Endothelial cell (in vitro differentiated cells): ENCODE data around the gene TAAR8. TPM values are rescaled to one million over a fixed set of nuclear protein-coding genes. Genes with fewer than 3 reads are reported as not detected.
"Not testable (repeated sequence)": the region's sequence is repeated elsewhere in the genome, so short reads cannot be mapped to it uniquely, and the experiment has no call there.

Source experiments
- DNase-seq: peaks from one replicate; pipeline ENCODE4 v3.0.0; 2021; ENCODE audit warnings: low spot score
- H3K27ac Mint-ChIP-seq: one replicate; pipeline ENCODE4 v1.8.0; 2021; ENCODE audit warnings: mixed read lengths, inconsistent platforms; ENCODE audit not compliant: unreplicated experiment
- H3K27me3 Mint-ChIP-seq: one replicate; pipeline ENCODE4 v1.8.0; 2021; ENCODE audit warnings: mild to moderate bottlenecking, moderate library complexity, mixed read lengths, inconsistent platforms; ENCODE audit not compliant: unreplicated experiment
- H3K36me3 Mint-ChIP-seq: one replicate; pipeline ENCODE4 v1.8.0; 2021; ENCODE audit warnings: mild to moderate bottlenecking, low read depth, mixed read lengths, inconsistent platforms; ENCODE audit not compliant: unreplicated experiment
- H3K4me1 Mint-ChIP-seq: one replicate; pipeline ENCODE4 v1.8.0; 2021; ENCODE audit warnings: mild to moderate bottlenecking, mixed read lengths, inconsistent platforms; ENCODE audit not compliant: unreplicated experiment
- H3K4me3 Mint-ChIP-seq: one replicate; pipeline ENCODE4 v1.8.0; 2021; ENCODE audit warnings: mild to moderate bottlenecking, mixed read lengths, inconsistent platforms; ENCODE audit not compliant: unreplicated experiment
- H3K9me3 Mint-ChIP-seq: one replicate; pipeline ENCODE4 v1.8.0; 2021; ENCODE audit warnings: mixed read lengths, inconsistent platforms; ENCODE audit not compliant: unreplicated experiment
- total RNA-seq: library from RNA; stranded (reverse); fragmentation: NEBNext Ultra II Directional; extraction: Animal tissue kit (Norgen Biotek cat#: 25700); gene quantifications from one replicate; pipeline ENCODE4 v1.2.1, GENCODE V29; 2021; ENCODE audit not compliant: unreplicated experiment
- TF ChIP-seq, protein P1 (sequence below): fragments of 200-600 bp; sonication (generic); IDR thresholded peaks from one replicate; pipeline ENCODE4 v1.5.0; 2021; ENCODE audit warnings: antibody characterized with exemption; ENCODE audit not compliant: unreplicated experiment

Gene TAAR8
- total RNA-seq, 1 donor from 2014 or later, result not detected

DNA sequence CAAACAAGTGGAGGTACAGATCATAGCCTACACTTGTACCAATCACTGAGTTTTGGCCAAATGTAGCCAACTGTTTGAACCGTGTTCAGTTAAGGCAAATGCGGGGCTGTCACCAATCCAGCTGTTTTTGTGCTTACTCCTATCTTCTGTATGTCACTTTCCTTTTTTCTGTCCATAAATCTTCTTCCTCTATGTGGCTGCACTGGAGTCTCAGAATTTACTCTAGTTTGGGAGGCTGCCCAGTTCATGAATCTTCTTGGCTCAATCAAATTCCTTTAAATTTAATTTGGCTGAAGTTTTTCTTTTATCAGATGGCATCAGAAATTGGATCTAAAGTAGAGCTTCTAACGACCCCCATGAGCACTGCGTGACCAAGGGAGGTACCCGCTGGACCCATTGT, 27.8 kb upstream of the TAAR8 start:
- H3K27me3 Mint-ChIP-seq, result no peaks in the 10 kb centered on the region
- TF ChIP-seq, protein P1, sequence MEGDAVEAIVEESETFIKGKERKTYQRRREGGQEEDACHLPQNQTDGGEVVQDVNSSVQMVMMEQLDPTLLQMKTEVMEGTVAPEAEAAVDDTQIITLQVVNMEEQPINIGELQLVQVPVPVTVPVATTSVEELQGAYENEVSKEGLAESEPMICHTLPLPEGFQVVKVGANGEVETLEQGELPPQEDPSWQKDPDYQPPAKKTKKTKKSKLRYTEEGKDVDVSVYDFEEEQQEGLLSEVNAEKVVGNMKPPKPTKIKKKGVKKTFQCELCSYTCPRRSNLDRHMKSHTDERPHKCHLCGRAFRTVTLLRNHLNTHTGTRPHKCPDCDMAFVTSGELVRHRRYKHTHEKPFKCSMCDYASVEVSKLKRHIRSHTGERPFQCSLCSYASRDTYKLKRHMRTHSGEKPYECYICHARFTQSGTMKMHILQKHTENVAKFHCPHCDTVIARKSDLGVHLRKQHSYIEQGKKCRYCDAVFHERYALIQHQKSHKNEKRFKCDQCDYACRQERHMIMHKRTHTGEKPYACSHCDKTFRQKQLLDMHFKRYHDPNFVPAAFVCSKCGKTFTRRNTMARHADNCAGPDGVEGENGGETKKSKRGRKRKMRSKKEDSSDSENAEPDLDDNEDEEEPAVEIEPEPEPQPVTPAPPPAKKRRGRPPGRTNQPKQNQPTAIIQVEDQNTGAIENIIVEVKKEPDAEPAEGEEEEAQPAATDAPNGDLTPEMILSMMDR, result no peak
- no peaks in the 10 kb centered on the region for H3K9me3 Mint-ChIP-seq
- DNase-seq, result no peak
- no peak overlapping the region for H3K4me3 Mint-ChIP-seq
- H3K27ac Mint-ChIP-seq, result no peak overlapping the region
- no peaks in the 10 kb centered on the region for H3K36me3 Mint-ChIP-seq
- H3K4me1 Mint-ChIP-seq, result no peaks in the 10 kb centered on the region

- no peaks in the 10 kb centered on the region for H3K27me3 Mint-ChIP-seq
- no peaks in the 10 kb centered on the region for H3K36me3 Mint-ChIP-seq
- H3K27ac Mint-ChIP-seq, result no peak overlapping the region
- no peaks in the 10 kb centered on the region for H3K4me1 Mint-ChIP-seq
- H3K4me3 Mint-ChIP-seq, result no peak overlapping the region
- no peaks in the 10 kb centered on the region for H3K9me3 Mint-ChIP-seq
- no peak for DNase-seq
- TF ChIP-seq, protein P1, result no peak
Observed at GRCh38 chr6:132525866-132526265, 26.6 kb upstream of the TAAR8 start.

GRCh38 chr6:132526461-132526860, 26.0 kb upstream of the TAAR8 start:
- Mint-ChIP-seq H3K9me3 (no peaks in the 10 kb centered on the region), H3K27me3 (no peaks in the 10 kb centered on the region), H3K27ac (no peak overlapping the region), H3K4me3 (no peak overlapping the region), H3K4me1 (no peaks in the 10 kb centered on the region), H3K36me3 (no peaks in the 10 kb centered on the region)
- DNase-seq, result no peak
- TF ChIP-seq, protein P1, result no peak

GRCh38 chr6:132527791-132528190, 24.7 kb upstream of the TAAR8 start:
- no peak overlapping the region for H3K4me3 Mint-ChIP-seq
- DNase-seq, result no peak
- TF ChIP-seq, protein P1, result no peak
- no peaks in the 10 kb centered on the region for H3K4me1 Mint-ChIP-seq
- no peaks in the 10 kb centered on the region for H3K9me3 Mint-ChIP-seq
- no peaks in the 10 kb centered on the region for H3K36me3 Mint-ChIP-seq
- no peak overlapping the region for H3K27ac Mint-ChIP-seq
- H3K27me3 Mint-ChIP-seq, result no peaks in the 10 kb centered on the region

DNA sequence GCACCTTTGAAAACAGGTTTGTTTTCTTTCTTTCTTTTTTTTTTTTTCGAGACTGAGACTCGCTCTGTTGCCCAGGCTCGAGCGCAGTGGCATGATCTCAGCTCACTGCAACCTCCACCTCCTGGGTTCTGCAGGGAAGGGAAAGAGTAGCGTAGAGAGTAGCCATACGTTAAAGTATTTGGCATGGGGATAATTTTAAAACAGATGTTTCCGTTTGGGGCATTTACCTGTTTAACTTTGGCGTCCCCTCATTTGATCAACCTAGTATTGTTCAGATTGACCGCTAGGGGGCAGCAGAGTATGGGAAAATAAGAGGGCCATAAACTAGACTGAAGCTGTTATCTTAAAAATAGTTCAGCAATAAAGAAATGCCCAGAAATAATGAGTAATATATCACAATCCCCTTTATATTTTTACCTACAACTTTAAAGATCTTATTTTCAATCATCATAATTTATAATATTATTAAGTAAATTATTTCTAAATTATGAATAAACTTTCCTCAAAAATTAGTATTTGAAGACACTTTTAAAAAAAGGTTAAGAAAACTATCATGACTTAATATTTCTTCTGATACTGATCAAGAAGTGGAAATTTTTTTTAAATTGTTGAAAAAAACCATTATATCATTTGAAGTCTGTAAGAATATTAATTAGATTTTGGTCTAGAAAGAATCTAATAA, 22.0 kb upstream of the TAAR8 start:
- Mint-ChIP-seq H3K27ac (no peak overlapping the region), H3K9me3 (no peaks in the 10 kb centered on the region), H3K36me3 (no peaks in the 10 kb centered on the region), H3K4me3 (no peak overlapping the region), H3K27me3 (no peaks in the 10 kb centered on the region), H3K4me1 (no peaks in the 10 kb centered on the region)
- peak; percentile 70 for DNase-seq
- TF ChIP-seq, protein P1, result peak; percentile 95

- not testable (repeated sequence) for H3K27me3 Mint-ChIP-seq, H3K27ac Mint-ChIP-seq, H3K36me3 Mint-ChIP-seq, H3K4me3 Mint-ChIP-seq, H3K9me3 Mint-ChIP-seq, DNase-seq, H3K4me1 Mint-ChIP-seq
Observed at GRCh38 chr6:132534546-132534945, 17.9 kb upstream of the TAAR8 start.
